Cerebellar cortex (tissue), 1 donor: ENCODE measurements around the gene NFKB1.
"Not testable (repeated sequence)": the region's sequence is repeated elsewhere in the genome, so short reads cannot be mapped to it uniquely, and the experiment has no call there.

Source experiments
- DNase-seq: peaks from one replicate; pipeline ENCODE4 v3.0.0-alpha.2; 2015; ENCODE audit warnings: low spot score

The NFKB1 gene

GRCh38 chr4:102599886-102600285 lies 98.7 kb downstream of the NFKB1 start:
- DNase-seq: no peak

GRCh38 chr4:102600689-102601088 lies 99.5 kb downstream of the NFKB1 start:
- DNase-seq: no peak

GRCh38 chr4:102601586-102602227 lies 100.5 kb downstream of the NFKB1 start:
- no peak for DNase-seq

DNA sequence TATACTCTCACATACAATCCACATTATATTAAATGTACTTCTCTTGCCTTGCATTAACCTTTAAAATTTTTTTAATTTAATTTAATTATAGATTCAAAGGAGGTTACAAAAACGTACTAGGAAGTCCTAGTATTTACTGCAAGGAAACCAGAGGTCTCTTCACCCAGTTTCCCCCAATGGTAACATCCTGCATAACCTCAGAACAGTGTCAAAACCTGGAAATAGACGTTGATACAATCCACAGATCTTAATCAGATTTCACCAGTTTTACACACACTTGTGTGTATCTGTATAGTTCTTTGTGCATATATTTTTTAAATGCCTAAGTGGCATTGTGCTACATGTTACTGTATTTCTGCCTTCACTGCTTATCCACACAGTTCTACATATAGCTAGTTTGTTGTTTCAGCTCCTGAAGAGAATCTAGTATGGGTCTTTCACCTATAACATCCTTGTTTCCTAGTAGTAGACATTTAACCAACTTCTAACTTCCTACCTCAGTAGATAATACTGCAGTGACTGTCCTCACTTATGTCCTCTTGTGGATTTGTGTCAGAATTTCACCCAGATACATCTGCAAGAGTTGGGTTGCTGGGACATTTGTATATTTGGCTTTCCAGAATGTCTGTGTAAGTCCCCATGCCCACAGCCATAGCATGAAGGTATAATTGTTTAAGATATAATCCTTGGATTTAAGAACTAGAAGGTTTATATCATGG lies 103.2 kb downstream of the NFKB1 start:
- no peak for DNase-seq

GRCh38 chr4:102606261-102606660 lies 105.1 kb downstream of the NFKB1 start:
- no peak for DNase-seq

DNA sequence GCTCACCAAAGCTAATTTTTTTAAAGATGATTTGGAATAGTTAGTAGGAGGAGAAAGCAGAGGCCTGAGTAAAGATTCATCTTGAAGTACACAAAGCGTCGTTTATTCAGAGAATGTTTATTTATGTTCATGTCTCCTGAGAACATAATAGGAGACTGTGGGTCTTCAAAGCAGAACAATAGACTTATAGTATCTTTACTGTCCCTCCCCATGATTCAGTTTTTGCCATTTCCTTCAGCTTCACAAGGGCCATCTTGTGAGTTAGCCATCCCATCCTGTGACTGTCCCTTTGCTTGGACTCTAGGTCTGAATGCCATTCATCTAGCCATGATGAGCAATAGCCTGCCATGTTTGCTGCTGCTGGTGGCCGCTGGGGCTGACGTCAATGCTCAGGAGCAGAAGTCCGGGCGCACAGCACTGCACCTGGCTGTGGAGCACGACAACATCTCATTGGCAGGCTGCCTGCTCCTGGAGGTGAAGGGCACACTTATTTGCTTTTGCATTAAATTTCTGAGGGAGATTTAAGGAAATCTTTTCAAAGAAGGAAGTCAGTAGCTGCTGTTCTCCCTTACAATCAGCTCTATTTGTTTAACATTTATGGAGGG lies 105.8 kb downstream of the NFKB1 start:
- DNase-seq: no peak

DNA sequence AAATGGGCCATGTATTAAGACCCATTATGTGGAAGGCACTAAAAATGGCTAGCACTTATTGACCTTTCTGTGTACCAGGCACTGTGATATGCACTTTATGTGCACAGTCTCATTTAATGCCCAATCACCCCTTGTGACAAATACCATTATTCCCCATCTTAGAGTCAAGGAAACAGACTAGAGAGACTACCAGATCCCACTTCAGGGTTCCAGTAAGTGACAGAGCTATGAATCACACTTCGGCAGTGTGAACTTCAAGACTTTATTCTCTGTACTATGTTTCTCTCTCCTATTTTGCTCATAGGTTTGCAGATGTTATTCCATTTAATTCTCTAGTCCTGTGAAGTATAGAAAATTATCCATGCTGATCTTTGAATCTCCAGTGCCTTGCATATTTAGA lies 107.0 kb downstream of the NFKB1 start:
- DNase-seq: no peak

DNA sequence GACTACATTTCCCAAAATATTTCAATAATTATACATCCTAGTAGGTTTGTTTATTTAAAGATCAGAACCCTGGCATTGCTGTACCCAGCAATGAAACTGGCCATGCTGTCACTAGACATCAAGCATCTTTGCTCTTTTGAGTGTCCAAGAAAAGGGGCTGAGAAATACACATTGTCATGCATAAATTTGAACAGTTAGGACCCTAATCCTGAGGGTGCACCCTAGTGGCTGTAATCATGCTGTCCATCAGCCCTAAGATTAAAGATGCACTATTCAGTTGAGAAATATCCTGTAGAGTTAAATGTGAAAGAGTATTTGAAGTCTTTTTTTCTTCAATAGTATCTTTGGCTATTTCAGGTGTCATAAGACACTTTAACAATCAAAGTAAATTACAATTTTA lies 108.8 kb downstream of the NFKB1 start:
- peak; percentile 9 for DNase-seq

GRCh38 chr4:102610476-102610875 lies 109.3 kb downstream of the NFKB1 start:
- peak; percentile 75 for DNase-seq

DNA sequence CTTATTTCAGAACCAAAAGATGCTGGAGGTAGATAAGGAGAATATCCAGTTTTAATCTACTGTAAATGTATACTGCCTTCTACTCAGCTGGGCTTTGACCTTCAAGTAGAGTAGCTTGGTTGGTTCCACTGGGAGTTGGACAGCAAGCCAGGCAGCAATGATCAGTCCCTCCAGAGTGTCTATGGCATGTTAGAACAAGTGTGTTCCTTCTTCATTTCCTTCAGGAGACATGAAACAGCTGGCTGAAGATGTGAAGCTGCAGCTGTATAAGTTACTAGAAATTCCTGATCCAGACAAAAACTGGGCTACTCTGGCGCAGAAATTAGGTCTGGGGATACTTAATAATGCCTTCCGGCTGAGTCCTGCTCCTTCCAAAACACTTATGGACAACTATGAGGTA lies 111.1 kb downstream of the NFKB1 start:
- no peak for DNase-seq

- no peak for DNase-seq
Observed at GRCh38 chr4:102612824-102613366, 111.7 kb downstream of the NFKB1 start.

DNA sequence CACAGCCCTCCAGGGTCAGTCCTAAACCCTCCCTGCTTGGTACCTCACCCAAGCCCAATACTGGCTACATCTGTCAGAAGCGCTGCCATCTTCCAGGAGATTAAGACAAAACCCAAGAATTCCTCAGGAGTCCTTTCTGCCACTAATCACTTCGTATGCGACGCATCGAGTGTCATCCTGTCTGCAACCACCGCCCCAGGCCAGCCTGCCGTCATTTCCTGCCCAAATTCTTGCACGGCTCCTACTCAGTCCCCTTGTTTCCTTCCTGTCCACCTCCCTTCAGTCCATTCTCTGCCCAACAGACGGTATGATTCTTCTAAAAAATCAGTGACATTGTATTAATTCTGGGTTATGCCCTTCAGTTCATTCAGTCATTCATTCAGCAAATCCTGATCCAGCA lies 113.6 kb downstream of the NFKB1 start:
- DNase-seq: no peak

- no peak for DNase-seq
Observed at GRCh38 chr4:102616636-102617035, 115.5 kb downstream of the NFKB1 start.

- not testable (repeated sequence) for DNase-seq
Observed at GRCh38 chr4:102619021-102619420, 117.9 kb downstream of the NFKB1 start.

DNA sequence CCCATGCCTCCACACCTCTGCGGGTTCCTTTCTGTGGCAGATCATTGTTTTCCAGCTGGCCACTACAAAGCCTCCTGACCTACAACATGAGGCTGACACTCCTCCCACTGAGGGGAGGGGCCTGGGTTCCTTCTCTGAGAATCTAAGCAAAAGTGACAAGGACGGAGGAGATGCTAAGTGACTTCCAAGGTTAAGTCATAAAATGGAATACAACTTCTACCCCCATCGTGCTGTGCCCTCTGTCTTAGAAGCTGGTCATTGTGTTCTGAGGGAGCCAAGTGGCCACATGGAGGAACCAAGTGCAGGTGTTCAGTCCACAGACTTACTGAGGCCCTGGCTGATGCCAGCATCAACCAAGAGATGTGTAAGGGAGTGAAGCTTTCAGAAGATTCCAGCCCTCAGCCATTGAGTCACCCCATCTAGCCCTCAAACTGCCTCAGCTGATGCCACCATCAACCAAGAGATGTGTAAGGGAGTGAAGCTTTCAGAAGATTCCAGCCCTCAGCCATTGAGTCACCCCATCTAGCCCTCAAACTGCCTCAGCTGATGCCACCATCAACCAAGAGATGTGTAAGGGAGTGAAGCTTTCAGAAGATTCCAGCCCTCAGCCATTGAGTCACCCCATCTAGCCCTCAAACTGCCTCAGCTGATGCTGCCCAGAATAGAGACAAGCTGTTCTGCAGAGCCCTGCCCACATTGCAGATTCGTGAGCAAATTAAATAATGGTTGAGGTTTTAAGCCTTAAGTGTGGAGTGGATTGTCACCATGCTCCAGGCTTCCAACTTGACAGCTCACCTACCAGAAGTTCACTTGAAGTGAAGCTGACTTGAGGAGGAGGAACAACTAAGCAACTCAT lies 118.8 kb downstream of the NFKB1 start:
- DNase-seq: peak; percentile 10

- DNase-seq: peak; percentile 84
Observed at GRCh38 chr4:102620697-102621497, 119.7 kb downstream of the NFKB1 start.

- peak; percentile 31 for DNase-seq
Observed at GRCh38 chr4:102623622-102624021, 122.5 kb downstream of the NFKB1 start.

- DNase-seq: peak; percentile 8
Observed at GRCh38 chr4:102624505-102624904, 123.3 kb downstream of the NFKB1 start.

- DNase-seq: peak; percentile 21
Observed at GRCh38 chr4:102625232-102625930, 124.2 kb downstream of the NFKB1 start.

- peak; percentile 9 for DNase-seq
Observed at GRCh38 chr4:102627831-102628523, 126.8 kb downstream of the NFKB1 start.
